Panc1 (cell line): ENCODE measurements around the gene NSMF. TPM values are rescaled to one million over a fixed set of nuclear protein-coding genes. Genes with fewer than 3 reads are reported as not detected.

Source experiments
- ATAC-seq: fragments of 200-7000 bp; cut with Tn5 transposase; 2 replicates; pipeline ENCODE4 v1.9.1; 2020; ENCODE audit warnings: mild to moderate bottlenecking, moderate library complexity
- BruUV-seq: library from RNA; stranded (reverse); fragments of 400-500 nt; replicated peaks from 2 replicates; lab custom pipeline; 2021; lab: Mats Ljungman, UMichigan
- CTCF ChIA-PET: fragments of 300-600 bp; sonication (Branson Sonifier 250); formaldehyde crosslinking; loops from one replicate; lab custom pipeline; 2022; ENCODE audit warnings: antibody characterized with exemption; lab: Charles Lee
- POLR2A ChIA-PET: fragments of 300-600 bp; sonication (Branson Sonifier 250); formaldehyde crosslinking; loops from one replicate; lab custom pipeline; 2022; ENCODE audit warnings: antibody characterized with exemption; lab: Charles Lee
- DNase-seq: peaks from one replicate; pipeline ENCODE4 v3.0.0-alpha.2; 2010; ENCODE audit warnings: low read depth, low spot score
- H3K27ac ChIP-seq: 2 replicates; pipeline ENCODE4 v1.5.1; 2011; ENCODE audit warnings: mild to moderate bottlenecking, low read length, inconsistent platforms
- H3K27me3 ChIP-seq: fragments of 200-500 bp; sonication (Bioruptor generic); 2 replicates; pipeline ENCODE4 v1.6.0; 2014; ENCODE audit warnings: low read length, inconsistent platforms; ENCODE audit not compliant: control insufficient read depth, insufficient read depth
- H3K36me3 ChIP-seq: fragments of 200-500 bp; sonication (Bioruptor generic); 2 replicates; pipeline ENCODE4 v1.5.1; 2014; ENCODE audit warnings: inconsistent platforms, mild to moderate bottlenecking, low read length, moderate library complexity; ENCODE audit not compliant: control insufficient read depth, insufficient read depth
- H3K4me1 ChIP-seq: 2 replicates; pipeline ENCODE4 v1.5.1; 2011; ENCODE audit warnings: inconsistent platforms, mild to moderate bottlenecking, low read length, moderate library complexity; ENCODE audit not compliant: control insufficient read depth, insufficient read depth
- H3K4me3 ChIP-seq, 2 experiments: 2 replicates each; pipeline ENCODE4 v1.5.1; 2011 to 2012; ENCODE audit warnings: low read depth in 2 of 2, low read length in 2 of 2, mild to moderate bottlenecking in 2 of 2, inconsistent platforms in 1 of 2, moderate library complexity in 1 of 2
- H3K9me3 ChIP-seq: fragments of 200-500 bp; sonication (Bioruptor generic); 2 replicates; pipeline ENCODE4 v1.5.1; 2014; ENCODE audit warnings: low read depth, mild to moderate bottlenecking, inconsistent platforms, low read length, moderate library complexity; ENCODE audit not compliant: control insufficient read depth, insufficient read depth
- POLR2AphosphoS5 ChIP-seq: IDR thresholded peaks from 2 replicates; pipeline ENCODE4 v1.6.1; 2012; ENCODE audit warnings: mild to moderate bottlenecking, low read depth, low read length, moderate library complexity
- REST ChIP-seq, 2 experiments: IDR thresholded peaks; 2 replicates each; pipeline ENCODE4 v1.6.1; 2011 to 2012; ENCODE audit warnings: low read depth in 2 of 2, control low read depth in 1 of 2, low read length in 1 of 2, mild to moderate bottlenecking in 1 of 2, moderate library complexity in 1 of 2; ENCODE audit not compliant: insufficient read depth in 1 of 2
- SIN3A ChIP-seq: IDR thresholded peaks from 2 replicates; pipeline ENCODE4 v1.6.1; 2012; ENCODE audit warnings: low read depth, mild to moderate bottlenecking, low read length, moderate library complexity, borderline replicate concordance; ENCODE audit not compliant: insufficient read depth
- TCF7L2 ChIP-seq: IDR thresholded peaks from 2 replicates; pipeline ENCODE4 v1.6.1; 2011; ENCODE audit warnings: mild to moderate bottlenecking, low read depth, low read length, inconsistent platforms
- in situ Hi-C: cut with HindIII; loops from 2 replicates; pipeline ENCODE4 v1.10.0; 2016; ENCODE audit warnings: low sequenced_read_pairs, low pct_unique_long_range_greater_than_20kb
- intact Hi-C: fragments of 100-400 bp; cut with micrococcal nuclease; formaldehyde crosslinking; loops from one replicate; pipeline ENCODE4 v1.10.0; 2022; ENCODE audit not compliant: unreplicated experiment
- total RNA-seq: library from RNA; stranded (reverse); gene quantifications from one replicate; pipeline ENCODE4 v1.2.1, GENCODE V29; 2021; ENCODE audit not compliant: unreplicated experiment
- TF ChIP-seq, protein P1 (sequence below): fragments of 450-650 bp; IDR thresholded peaks from 2 replicates; pipeline ENCODE4 v1.5.1; 2017; ENCODE audit warnings: mild to moderate bottlenecking

NSMF gene
- total RNA-seq, 1 experiment from 2014 or later, result 40.0 TPM

GRCh38 chr9:137431416-137431931 lies 27.7 kb downstream of the NSMF start:
- no peaks in the 10 kb centered on the region for H3K27me3 ChIP-seq
- peaks cover 12% of the 10 kb centered on the region for H3K4me1 ChIP-seq
- ChIA-PET CTCF (no interaction called here), POLR2A (no interaction called here)
- intact Hi-C loops, result no loop called here
- in situ Hi-C loops, result no loop called here
- no TSS peak for BruUV-seq
- H3K9me3 ChIP-seq, result no peaks in the 10 kb centered on the region
- ATAC-seq (no peak), DNase-seq (no peak)
- no peak overlapping the region for H3K4me3 ChIP-seq
- TF ChIP-seq SIN3A (no peak), POLR2AphosphoS5 (no peak), TCF7L2 (no peak), REST (IDR thresholded peaks at IDR 0.05; ENCODE audit: insufficient read depth in 1 of 2, low read depth in 2 of 2, low read length in 1 of 2) (no peak)
- TF ChIP-seq, protein P1, sequence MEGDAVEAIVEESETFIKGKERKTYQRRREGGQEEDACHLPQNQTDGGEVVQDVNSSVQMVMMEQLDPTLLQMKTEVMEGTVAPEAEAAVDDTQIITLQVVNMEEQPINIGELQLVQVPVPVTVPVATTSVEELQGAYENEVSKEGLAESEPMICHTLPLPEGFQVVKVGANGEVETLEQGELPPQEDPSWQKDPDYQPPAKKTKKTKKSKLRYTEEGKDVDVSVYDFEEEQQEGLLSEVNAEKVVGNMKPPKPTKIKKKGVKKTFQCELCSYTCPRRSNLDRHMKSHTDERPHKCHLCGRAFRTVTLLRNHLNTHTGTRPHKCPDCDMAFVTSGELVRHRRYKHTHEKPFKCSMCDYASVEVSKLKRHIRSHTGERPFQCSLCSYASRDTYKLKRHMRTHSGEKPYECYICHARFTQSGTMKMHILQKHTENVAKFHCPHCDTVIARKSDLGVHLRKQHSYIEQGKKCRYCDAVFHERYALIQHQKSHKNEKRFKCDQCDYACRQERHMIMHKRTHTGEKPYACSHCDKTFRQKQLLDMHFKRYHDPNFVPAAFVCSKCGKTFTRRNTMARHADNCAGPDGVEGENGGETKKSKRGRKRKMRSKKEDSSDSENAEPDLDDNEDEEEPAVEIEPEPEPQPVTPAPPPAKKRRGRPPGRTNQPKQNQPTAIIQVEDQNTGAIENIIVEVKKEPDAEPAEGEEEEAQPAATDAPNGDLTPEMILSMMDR, result no peak
- no peak overlapping the region for H3K27ac ChIP-seq
- H3K36me3 ChIP-seq, result no peaks in the 10 kb centered on the region

DNA sequence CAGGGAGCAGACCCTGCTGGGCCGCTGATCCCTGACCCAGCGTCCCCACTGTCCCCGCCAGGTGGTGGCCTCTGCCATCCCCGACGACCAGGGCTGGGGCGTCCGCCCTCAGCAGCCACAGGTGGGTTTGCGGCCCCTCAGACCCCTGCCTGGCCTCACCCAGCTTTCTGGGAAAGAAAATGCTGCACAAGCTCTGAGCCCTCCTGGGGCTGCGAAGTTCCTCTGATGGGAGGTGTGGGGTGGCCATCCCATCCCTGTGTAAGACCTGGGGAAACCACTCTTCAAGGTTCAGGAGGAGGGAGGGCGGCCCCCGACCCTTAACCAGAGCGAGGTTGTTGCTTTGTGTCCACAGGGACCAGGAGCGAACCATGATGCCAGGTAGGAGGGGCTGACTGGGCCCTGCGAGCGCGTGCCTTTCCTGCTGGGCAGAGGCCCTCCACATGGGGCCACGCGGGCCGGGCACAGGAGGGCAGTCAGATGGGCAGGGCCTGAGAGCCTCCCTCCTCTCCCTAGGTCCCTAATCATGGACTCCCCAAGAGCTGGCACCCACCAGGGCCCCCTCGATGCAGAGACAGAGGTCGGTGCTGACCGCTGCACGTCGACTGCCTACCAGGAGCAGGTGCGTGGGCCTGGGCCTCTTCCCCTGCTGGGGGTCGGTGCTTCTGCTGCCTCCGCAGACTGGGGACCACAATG lies 28.3 kb downstream of the NSMF start:
- Histone ChIP-seq H3K27me3 (no peaks in the 10 kb centered on the region), H3K9me3 (no peaks in the 10 kb centered on the region), H3K27ac (no peak overlapping the region), H3K4me3 (no peak overlapping the region), H3K36me3 (no peaks in the 10 kb centered on the region), H3K4me1 (peaks cover 11% of the 10 kb centered on the region)
- intact Hi-C loops, result no loop called here
- DNase-seq (no peak), ATAC-seq (no peak)
- TF ChIP-seq POLR2AphosphoS5 (no peak), TCF7L2 (no peak), SIN3A (no peak), REST (IDR thresholded peaks at IDR 0.05; ENCODE audit: insufficient read depth in 1 of 2, low read depth in 2 of 2, low read length in 1 of 2) (no peak)
- TF ChIP-seq, protein P1, result no peak
- ChIA-PET POLR2A (no interaction called here), CTCF (no interaction called here)
- in situ Hi-C loops, result no loop called here
- no TSS peak for BruUV-seq
